ENCODE measurements around the gene ADGRD1. TPM values are rescaled to one million over a fixed set of nuclear protein-coding genes. Genes with fewer than 3 reads are reported as not detected.

Gene ADGRD1
- total RNA-seq, 6 experiments from 2014 or later, result not detected

- TF ChIP-seq, protein P1, sequence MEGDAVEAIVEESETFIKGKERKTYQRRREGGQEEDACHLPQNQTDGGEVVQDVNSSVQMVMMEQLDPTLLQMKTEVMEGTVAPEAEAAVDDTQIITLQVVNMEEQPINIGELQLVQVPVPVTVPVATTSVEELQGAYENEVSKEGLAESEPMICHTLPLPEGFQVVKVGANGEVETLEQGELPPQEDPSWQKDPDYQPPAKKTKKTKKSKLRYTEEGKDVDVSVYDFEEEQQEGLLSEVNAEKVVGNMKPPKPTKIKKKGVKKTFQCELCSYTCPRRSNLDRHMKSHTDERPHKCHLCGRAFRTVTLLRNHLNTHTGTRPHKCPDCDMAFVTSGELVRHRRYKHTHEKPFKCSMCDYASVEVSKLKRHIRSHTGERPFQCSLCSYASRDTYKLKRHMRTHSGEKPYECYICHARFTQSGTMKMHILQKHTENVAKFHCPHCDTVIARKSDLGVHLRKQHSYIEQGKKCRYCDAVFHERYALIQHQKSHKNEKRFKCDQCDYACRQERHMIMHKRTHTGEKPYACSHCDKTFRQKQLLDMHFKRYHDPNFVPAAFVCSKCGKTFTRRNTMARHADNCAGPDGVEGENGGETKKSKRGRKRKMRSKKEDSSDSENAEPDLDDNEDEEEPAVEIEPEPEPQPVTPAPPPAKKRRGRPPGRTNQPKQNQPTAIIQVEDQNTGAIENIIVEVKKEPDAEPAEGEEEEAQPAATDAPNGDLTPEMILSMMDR (IDR thresholded peaks at IDR 0.05), result no peak
- H3K27me3 Mint-ChIP-seq (ENCODE audit: insufficient read depth), result peaks cover 3% of the 10 kb centered on the region
- no peaks in the 10 kb centered on the region for H3K4me1 Mint-ChIP-seq (ENCODE audit: low read depth)
These were observed 3.9 kb upstream of the ADGRD1 start for GRCh38 chr12:130949806-130950205.

DNA sequence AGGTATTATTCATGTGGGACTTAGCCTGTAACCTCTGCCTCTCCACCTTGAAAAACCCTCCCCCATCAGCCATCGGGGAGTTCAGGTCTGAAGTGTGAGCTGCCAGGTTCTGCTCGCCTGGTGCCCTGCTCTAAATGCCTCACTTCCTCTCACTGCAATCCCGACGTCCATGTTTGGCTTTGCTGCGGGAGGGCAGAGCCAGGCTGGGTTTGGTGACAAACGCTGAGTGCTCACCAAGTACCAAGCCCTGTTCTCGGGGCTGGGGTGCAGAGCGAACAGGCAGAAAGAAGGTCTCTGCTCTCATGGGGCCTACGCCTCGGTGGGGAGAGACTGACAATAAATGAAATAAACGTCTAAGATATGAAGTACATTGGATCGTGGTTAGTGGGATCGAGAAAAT is 2.1 kb upstream of the ADGRD1 start:
- Mint-ChIP-seq H3K27ac (no peak overlapping the region), H3K27me3 (ENCODE audit: insufficient read depth) (peaks cover 3% of the 10 kb centered on the region), H3K36me3 (ENCODE audit: low read depth) (no peaks in the 10 kb centered on the region), H3K4me1 (ENCODE audit: low read depth) (no peaks in the 10 kb centered on the region), H3K9me3 (peaks cover 17% of the 10 kb centered on the region; the same call in 1 of the 2 replicates), H3K4me3 (no peak overlapping the region)
- TF ChIP-seq, protein P1 (IDR thresholded peaks at IDR 0.05), result no peak
- DNase-seq, result no peak

More at GRCh38 chr12:130949806-130950205, 3.9 kb upstream of the ADGRD1 start:
- H3K4me3 Mint-ChIP-seq, result no peak overlapping the region
- no peak overlapping the region for H3K27ac Mint-ChIP-seq
- H3K36me3 Mint-ChIP-seq (ENCODE audit: low read depth), result no peaks in the 10 kb centered on the region
- no peak for DNase-seq
- H3K9me3 Mint-ChIP-seq, result peaks cover 31% of the 10 kb centered on the region; the same call in 1 of the 2 replicates

- Mint-ChIP-seq H3K4me3 (no peak overlapping the region), H3K9me3 (peaks cover 11% of the 10 kb centered on the region; the same call in 1 of the 2 replicates), H3K4me1 (ENCODE audit: low read depth) (no peaks in the 10 kb centered on the region), H3K27ac (no peak overlapping the region), H3K27me3 (ENCODE audit: insufficient read depth) (peaks cover 3% of the 10 kb centered on the region), H3K36me3 (ENCODE audit: low read depth) (no peaks in the 10 kb centered on the region)
- TF ChIP-seq, protein P1 (IDR thresholded peaks at IDR 0.05), result no peak
- no peak for DNase-seq
These were observed 1.3 kb upstream of the ADGRD1 start for GRCh38 chr12:130952171-130952954.

GRCh38 chr12:130954544-130954831 is 781 bp downstream of the ADGRD1 start:
- Mint-ChIP-seq H3K4me1 (ENCODE audit: low read depth) (no peaks in the 10 kb centered on the region), H3K27ac (no peak overlapping the region), H3K36me3 (ENCODE audit: low read depth) (peaks cover 3% of the 10 kb centered on the region; the same call in 1 of the 2 replicates), H3K27me3 (ENCODE audit: insufficient read depth) (peaks cover 3% of the 10 kb centered on the region), H3K4me3 (no peak overlapping the region), H3K9me3 (peaks cover 19% of the 10 kb centered on the region)
- DNase-seq, result no peak
- TF ChIP-seq, protein P1 (IDR thresholded peaks at IDR 0.05), result no peak

GRCh38 chr12:130955238-130955816 is 1.6 kb downstream of the ADGRD1 start:
- no peak overlapping the region for H3K4me3 Mint-ChIP-seq
- H3K27me3 Mint-ChIP-seq (ENCODE audit: insufficient read depth), result peaks cover 3% of the 10 kb centered on the region
- TF ChIP-seq, protein P1 (IDR thresholded peaks at IDR 0.05), result no peak
- no peak for DNase-seq
- H3K27ac Mint-ChIP-seq, result no peak overlapping the region
- H3K4me1 Mint-ChIP-seq (ENCODE audit: low read depth), result no peaks in the 10 kb centered on the region
- peaks cover 3% of the 10 kb centered on the region; the same call in 1 of the 2 replicates for H3K36me3 Mint-ChIP-seq (ENCODE audit: low read depth)
- peaks cover 13% of the 10 kb centered on the region for H3K9me3 Mint-ChIP-seq
